ENCODE measurements around the gene CNOT10.

- TF ChIP-seq EZH2 (IDR thresholded peaks at IDR 0.05; ENCODE audit: low read length, missing control alignments) (no peak), CTCF (conservative IDR thresholded peaks at IDR 0.05 in 1 of 2, IDR thresholded peaks at IDR 0.05 in 1 of 2; ENCODE audit: low read depth in 1 of 2, low read length in 2 of 2) (no peak)
These were observed 58.9 kb downstream of the CNOT10 start for GRCh38 chr3:32743934-32744333.
